ENCODE results near the gene UGT1A5.

UGT1A5 gene

GRCh38 chr2:233789554-233789953 lies 76.8 kb downstream of the UGT1A5 start:
- DNase-seq: no peak

DNA sequence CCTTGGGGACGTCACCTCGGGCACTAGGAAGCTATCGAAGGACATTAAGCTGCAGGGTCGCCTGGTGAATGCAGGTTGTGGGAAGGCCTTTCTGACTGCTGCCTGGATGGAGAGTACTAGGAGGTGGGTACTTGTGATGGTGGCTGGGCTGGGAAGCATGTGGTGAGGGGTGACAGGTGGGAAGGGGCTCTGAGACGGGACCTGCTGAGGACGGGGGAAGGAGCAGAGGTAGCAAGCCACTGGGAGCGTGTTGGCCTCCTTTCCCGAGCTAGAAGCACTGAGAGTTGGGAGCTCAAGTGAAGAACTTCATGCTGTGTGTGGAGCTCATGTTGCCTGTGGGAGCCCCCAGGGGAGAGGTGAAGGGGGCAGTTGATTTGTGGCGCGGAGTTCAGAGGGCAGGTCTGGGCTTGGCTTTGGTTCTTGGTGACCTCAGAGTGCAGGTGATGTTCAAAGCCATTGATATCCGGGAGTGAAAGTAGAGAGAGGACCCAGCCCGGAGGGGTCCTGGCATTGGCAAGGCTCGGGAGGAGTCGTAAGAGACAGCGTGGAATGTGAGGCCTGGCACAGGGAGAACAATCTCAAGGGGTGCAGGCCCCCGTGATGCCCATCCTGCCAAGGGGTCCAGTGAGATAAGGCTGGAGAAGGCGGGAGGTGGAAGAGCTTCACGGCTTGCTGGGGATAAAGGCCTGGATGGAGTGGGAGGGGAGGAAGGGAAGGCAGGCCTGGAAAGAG lies 78.6 kb downstream of the UGT1A5 start:
- DNase-seq: no peak

- DNase-seq: no peak
Observed at GRCh38 chr2:233791883-233792329, 79.2 kb downstream of the UGT1A5 start.

- DNase-seq: no peak
Observed at GRCh38 chr2:233792720-233793119, 80.0 kb downstream of the UGT1A5 start.

DNA sequence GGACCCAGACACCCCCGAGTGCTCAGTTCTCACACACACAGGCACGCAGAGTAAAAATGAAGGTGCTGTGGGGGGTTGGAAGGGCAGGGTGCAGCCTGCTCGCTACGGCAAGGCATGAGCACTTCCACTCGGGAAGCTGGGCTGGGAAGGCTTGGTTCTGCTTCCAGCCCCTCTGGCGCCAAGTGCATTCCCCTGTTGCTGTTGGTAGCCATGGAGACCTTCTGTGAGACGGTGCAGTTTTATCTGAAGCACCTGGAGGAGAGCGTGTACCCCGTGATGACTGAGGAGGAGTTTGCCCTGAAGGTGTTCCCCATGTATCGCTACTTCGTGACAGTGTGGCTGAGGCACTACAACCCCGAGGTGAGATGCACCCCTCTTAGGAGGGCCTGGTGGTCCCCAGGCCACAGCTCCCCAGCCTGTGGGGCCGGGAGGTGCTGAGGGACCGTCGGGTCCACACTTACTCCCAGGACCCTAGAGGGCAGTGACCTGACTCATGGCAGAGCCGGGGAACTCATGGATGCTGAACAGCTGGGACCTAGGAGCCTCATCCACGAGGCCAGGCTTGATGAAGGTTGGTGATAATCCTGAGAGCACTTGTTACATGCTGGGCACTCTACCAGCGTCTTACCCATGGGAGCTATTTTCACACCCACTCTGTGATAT lies 80.9 kb downstream of the UGT1A5 start:
- DNase-seq: no peak

DNA sequence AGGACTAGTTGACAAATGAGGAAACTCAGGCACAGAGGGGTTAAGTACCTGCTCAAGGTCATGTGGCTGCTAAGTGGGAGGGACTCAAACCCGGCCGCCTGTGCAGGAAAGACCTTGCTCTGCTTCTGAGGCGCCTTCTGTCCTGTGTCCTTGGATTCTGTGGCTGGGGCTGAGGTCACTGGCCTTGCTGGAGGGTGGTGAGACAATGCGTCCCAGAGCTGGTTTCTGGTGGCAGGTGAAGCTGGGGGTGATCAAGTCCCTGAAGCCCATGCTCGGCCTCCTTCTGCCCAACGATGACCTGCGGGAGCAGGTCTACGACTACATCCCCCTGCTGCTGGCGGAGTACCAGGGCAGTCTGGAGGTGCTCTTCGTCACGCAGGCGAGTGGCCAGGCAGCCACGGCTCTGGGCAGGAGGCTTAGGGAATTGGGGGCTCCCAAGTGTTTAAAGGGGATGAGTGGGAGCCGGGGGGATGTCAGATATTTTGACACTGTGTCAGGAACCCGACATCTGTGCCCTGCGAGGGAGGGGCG lies 81.5 kb downstream of the UGT1A5 start:
- DNase-seq: no peak

- DNase-seq: no peak
Observed at GRCh38 chr2:233795735-233796171, 83.0 kb downstream of the UGT1A5 start.

GRCh38 chr2:233796254-233796653 lies 83.5 kb downstream of the UGT1A5 start:
- no peak for DNase-seq

- DNase-seq: no peak
Observed at GRCh38 chr2:233798335-233799086, 85.8 kb downstream of the UGT1A5 start.

GRCh38 chr2:233799087-233799665 lies 86.5 kb downstream of the UGT1A5 start:
- no peak for DNase-seq

GRCh38 chr2:233799716-233800115 lies 87.0 kb downstream of the UGT1A5 start:
- DNase-seq: no peak

DNA sequence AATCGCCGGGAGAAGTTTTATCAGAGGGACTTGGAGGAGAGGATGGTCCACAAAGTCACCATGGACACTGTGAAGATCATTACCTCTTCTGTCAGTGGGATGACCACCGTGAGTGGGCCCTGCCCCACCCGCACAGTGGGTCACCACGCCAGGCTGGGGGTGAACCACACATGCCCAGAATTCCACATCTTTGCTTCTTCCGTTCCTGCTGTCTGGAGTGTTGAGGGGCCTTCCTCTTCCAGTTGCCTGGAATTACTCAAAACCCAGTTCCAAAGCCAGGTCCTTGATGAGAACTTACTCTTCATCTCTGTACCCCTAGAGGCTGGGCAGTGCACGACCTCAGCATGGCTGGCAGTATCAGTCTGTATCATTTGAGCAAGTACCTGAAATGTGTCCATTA lies 87.5 kb downstream of the UGT1A5 start:
- DNase-seq: no peak

GRCh38 chr2:233801357-233802131 lies 88.8 kb downstream of the UGT1A5 start:
- no peak for DNase-seq

DNA sequence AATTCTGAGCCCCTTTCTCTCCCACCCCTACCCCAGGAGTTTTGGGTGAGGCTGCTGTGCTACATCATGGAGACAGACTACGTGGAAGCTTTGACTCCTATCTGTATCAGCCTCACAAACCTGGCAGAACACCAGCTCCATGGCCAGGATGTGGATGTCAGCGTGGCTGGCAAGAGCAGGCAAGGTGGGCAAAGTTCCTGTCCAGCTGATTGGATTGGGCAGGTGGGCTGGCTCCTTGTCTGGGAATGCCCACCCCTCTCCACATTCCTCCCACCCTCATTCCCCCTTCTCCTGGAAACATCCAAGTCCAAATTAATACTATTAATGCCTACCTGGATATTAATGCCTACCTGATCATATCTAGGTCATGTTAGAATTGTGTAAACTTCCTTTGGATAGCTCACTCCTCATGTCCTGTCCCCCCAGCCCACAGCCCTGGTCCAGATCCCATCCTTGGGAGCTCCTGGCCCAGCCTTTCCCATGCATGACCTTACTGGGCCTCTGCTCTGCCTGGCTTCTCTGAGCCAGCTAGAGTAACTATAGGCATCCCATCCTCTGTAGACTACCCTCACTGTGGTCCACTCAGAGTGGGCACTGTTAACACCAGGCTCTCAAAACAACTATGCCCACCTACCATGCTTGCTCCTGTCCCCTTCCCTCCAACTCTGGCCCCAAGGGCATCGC lies 89.6 kb downstream of the UGT1A5 start:
- DNase-seq: no peak

DNA sequence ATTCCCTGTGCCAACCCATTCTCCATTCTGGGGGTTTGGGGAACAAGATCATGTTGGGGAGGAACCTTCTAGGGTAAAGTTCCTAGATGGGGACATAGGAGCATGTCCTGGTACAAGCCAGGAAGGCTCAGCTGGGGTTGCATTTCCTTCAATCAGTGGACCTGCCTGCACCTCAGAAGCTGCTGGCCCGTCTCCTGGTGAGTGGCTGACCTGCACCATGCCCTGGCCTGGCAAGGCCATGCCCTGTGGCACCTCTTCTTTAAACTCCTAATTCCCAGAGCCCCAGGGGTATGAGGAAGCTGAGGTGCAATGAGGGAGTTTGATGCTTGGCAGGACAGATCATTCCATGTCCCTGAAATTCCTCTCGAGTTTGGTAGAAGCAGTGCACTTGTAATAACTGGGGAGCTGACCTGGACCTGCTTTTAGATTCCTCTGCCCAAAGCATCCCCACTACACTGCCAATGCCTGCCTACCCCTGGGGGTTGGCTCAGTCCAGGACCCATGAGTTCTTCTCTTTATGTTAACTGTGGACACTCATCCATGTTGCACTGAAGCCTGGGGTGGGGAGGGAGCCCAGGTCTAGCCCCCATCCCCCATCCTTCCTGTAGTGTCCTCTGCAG lies 90.7 kb downstream of the UGT1A5 start:
- no peak for DNase-seq

DNA sequence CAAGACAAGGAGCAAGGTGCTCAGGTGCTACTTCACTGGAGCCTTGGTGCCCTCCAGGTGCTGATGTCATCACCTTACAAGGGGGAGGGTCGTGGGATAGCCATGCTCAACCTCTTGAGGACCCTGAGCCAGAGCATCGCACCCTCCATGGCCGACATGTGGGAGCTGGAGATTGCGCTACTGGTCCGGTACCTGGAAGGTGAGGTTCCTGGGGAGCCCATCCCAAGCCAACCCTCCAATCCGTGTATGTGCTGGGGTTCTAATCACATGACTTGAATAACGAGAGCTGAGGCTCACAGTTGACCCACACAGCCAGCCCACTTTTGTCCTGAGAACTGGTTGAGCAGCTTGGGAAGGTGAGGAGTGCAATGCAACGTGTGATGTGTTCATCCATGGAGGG lies 91.3 kb downstream of the UGT1A5 start:
- no peak for DNase-seq

DNA sequence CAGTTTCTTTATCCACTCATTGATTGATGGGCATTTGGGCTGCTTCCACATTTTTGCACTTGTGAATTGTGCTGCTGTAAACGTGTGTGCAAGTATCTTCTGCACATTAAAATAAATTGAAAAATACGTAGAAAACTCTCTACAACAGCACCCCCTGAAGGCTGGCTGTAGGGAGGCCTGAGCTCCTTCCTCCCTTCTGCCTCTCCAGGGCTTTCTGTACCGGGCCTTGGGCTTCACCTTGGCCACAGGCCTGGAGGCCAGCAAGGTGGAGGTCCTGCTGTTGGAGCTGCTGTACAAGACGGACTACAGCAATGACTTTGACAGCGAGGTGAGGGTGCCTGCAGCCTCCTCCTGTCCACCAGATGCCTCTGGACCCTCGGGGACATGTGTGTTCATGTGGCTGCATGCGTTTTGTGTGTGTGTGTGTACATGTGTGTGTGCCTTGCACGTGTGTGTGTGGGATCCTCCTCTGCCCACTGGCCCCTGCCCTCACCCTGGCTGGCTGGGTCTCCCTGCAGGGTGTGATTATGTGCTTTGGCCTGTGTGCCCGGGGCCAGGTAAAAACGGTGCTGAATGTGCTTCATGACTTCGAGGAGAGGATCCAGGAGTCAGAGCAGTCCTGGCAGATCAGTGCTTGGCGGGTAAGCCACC lies 94.6 kb downstream of the UGT1A5 start:
- DNase-seq: no peak

- no peak for DNase-seq
Observed at GRCh38 chr2:233807966-233808935, 95.5 kb downstream of the UGT1A5 start.

DNA sequence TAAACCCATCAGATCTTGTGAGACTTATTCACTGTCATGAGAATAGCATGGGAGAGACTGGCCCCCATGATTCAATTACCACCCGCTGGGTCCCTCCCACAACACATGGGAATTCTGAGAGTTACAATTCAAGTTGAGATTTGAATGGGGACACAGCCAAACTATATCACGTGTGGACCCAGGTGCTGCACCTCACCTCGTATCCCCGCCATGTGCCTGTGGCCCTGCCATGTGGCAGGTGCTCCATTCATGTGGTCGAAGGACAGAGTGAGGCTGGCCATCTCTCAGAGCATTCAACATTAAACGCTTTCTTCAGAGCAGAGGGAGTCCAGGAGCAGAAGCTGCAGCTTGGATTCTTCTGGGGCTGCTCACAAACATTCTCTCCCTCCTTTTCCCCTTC lies 97.7 kb downstream of the UGT1A5 start:
- DNase-seq: no peak
